Neural cell (in vitro differentiated cells): ENCODE measurements around the gene KIF5A.

Source experiments
- CTCF ChIP-seq: fragments of 450-650 bp; IDR thresholded peaks from 2 replicates; pipeline ENCODE4 v1.5.1; 2014; ENCODE audit warnings: antibody characterized with exemption, mild to moderate bottlenecking, moderate library complexity; ENCODE audit not compliant: poor library complexity, severe bottlenecking
- EP300 ChIP-seq: fragments of 450-650 bp; conservative IDR thresholded peaks from 2 replicates; pipeline ENCODE4 v1.6.1; 2014; ENCODE audit warnings: antibody characterized with exemption, mild to moderate bottlenecking, moderate library complexity; ENCODE audit not compliant: poor library complexity, severe bottlenecking
- EZH2 ChIP-seq: fragments of 200-600, 300-800 bp; shearing (Covaris generic), sonication (generic); IDR thresholded peaks from 2 replicates; pipeline ENCODE4 v1.6.1; 2014; ENCODE audit warnings: antibody characterized with exemption, low read length, borderline replicate concordance, mild to moderate bottlenecking; ENCODE audit not compliant: insufficient read depth, poor library complexity, severe bottlenecking
- POLR2AphosphoS5 ChIP-seq: IDR thresholded peaks from 2 replicates; pipeline ENCODE4 v1.6.1; 2012
- REST ChIP-seq: IDR thresholded peaks from 2 replicates; pipeline ENCODE4 v1.6.1; 2012; ENCODE audit warnings: borderline replicate concordance
- SMC3 ChIP-seq: fragments of 450-650 bp; conservative IDR thresholded peaks from 2 replicates; pipeline ENCODE4 v1.6.1; 2014; ENCODE audit warnings: antibody characterized with exemption, mild to moderate bottlenecking, moderate library complexity; ENCODE audit not compliant: poor library complexity
- TAF1 ChIP-seq: IDR thresholded peaks from 2 replicates; pipeline ENCODE4 v1.6.1; 2012; ENCODE audit warnings: low read depth

DNA sequence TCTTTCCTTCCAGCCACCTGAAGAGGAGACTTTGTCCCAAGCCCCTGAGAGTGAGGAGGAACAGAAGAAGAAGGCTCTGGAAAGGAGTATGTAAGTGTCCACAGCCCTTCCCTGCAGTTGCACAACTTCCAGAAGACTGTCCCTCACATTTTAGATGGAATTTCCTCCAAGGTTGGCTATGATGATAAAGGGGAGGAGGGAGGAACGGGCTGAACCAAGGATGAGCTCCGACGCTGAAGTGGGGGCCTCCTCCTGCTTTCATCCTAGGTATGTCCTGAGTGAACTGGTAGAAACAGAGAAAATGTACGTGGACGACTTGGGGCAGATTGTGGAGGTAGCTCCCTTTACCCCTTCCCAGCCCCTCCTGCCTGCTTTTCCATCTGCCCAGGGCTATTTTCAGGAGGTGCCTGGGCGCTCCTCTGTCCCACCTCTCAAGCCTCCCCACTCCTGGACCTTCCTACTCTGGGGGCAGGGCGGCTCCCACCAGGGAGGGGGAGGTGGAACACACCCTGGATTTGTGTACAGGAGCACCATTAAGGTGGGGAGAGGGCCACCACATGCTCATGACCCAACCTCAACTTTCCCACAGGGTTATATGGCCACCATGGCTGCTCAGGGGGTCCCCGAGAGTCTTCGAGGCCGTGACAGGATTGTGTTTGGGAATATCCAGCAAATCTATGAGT, 63.7 kb downstream of the KIF5A start:
- TF ChIP-seq POLR2AphosphoS5, result no peak
- TF ChIP-seq CTCF, result no peak
- TF ChIP-seq EZH2, result no peak
- no peak for TF ChIP-seq REST
- TF ChIP-seq EP300, result no peak
- TF ChIP-seq TAF1, result no peak
- TF ChIP-seq SMC3, result no peak
